ENCODE measurements around the gene ZSCAN16.

GRCh38 chr6:28141500-28142329 lies 17.3 kb downstream of the ZSCAN16 start, which contains the start of gene ZKSCAN8:
- TF ChIP-seq CTCF (IDR thresholded peaks at IDR 0.05) (no peak), POLR2A (IDR thresholded peaks at IDR 0.05) (peak; percentile 36)

Data from ovary (tissue), 3 donors.